NT2/D1 (cell line): ENCODE data around the gene WDR82.

Experiments used
- SUZ12 ChIP-seq: IDR thresholded peaks from 2 replicates; pipeline ENCODE4 v1.6.1; 2011; ENCODE audit not compliant: insufficient read length, insufficient read depth; ENCODE audit errors: extremely low read depth
- YY1 ChIP-seq: IDR thresholded peaks from 2 replicates; pipeline ENCODE4 v1.6.1; 2011; ENCODE audit not compliant: insufficient read length, insufficient read depth
- ZNF274 ChIP-seq: IDR thresholded peaks from 2 replicates; pipeline ENCODE4 v1.6.1; 2011; ENCODE audit warnings: mild to moderate bottlenecking, low read depth, low read length

GRCh38 chr3:52278510-52279069 is at the start of gene WDR82:
- TF ChIP-seq YY1 = peak; percentile 82
- TF ChIP-seq ZNF274 = no peak
- no peak for TF ChIP-seq SUZ12
